ENCODE measurements around the gene CRABP2.

CRABP2 gene

GRCh38 chr1:156742017-156742416 is 36.6 kb upstream of the CRABP2 start:
- DNase-seq (ENCODE audit: low read depth in 2 of 2): no peak

- no peak for DNase-seq (ENCODE audit: low read depth in 2 of 2)
These were observed 36.1 kb upstream of the CRABP2 start for GRCh38 chr1:156741481-156741983.

GRCh38 chr1:156740741-156741480 is 35.5 kb upstream of the CRABP2 start, which contains the start of gene MRPL24:
Gene MRPL24, minus strand, starts transcription at chr1:156741088. Its CDS starts 2,384 bp downstream, at chr1:156738704.
- peak; percentile 95 to 96 for DNase-seq (ENCODE audit: low read depth in 2 of 2)

- no peak for DNase-seq (ENCODE audit: low read depth in 2 of 2)
These were observed 34.9 kb upstream of the CRABP2 start for GRCh38 chr1:156740237-156740740.

GRCh38 chr1:156738916-156739315 is 33.5 kb upstream of the CRABP2 start:
- no peak for DNase-seq (ENCODE audit: low read depth in 2 of 2)

GRCh38 chr1:156738407-156738806 is 33.0 kb upstream of the CRABP2 start:
- no peak for DNase-seq (ENCODE audit: low read depth in 2 of 2)

GRCh38 chr1:156733989-156734584 is 28.7 kb upstream of the CRABP2 start:
- no peak for DNase-seq (ENCODE audit: low read depth in 2 of 2)

- DNase-seq (ENCODE audit: low read depth in 2 of 2): peak; percentile 93 to 96
These were observed 23.4 kb upstream of the CRABP2 start, which contains the start of gene ISG20L2 for GRCh38 chr1:156728599-156729462. Gene ISG20L2, minus strand, starts transcription at chr1:156728766. Its CDS starts 1,114 bp downstream, at chr1:156727652.

- DNase-seq (ENCODE audit: low read depth in 2 of 2): peak; percentile 76 to 78
These were observed 22.7 kb upstream of the CRABP2 start, which contains the start of gene METTL25B for GRCh38 chr1:156727926-156728598. Gene METTL25B, plus strand, starts transcription at chr1:156728469. Its CDS starts 636 bp downstream, at chr1:156729105.

GRCh38 chr1:156727492-156727891 is 22.1 kb upstream of the CRABP2 start:
- no peak for DNase-seq (ENCODE audit: low read depth in 2 of 2)

- peak in 1 of 2 donors; percentile 29 for DNase-seq (ENCODE audit: low read depth in 2 of 2)
These were observed 21.3 kb upstream of the CRABP2 start for GRCh38 chr1:156726549-156727226.

- DNase-seq (ENCODE audit: low read depth in 2 of 2): peak; percentile 63 to 67
These were observed 20.4 kb upstream of the CRABP2 start for GRCh38 chr1:156725683-156726280.

- DNase-seq (ENCODE audit: low read depth in 2 of 2): no peak
These were observed 16.2 kb upstream of the CRABP2 start for GRCh38 chr1:156721535-156721934.

- DNase-seq (ENCODE audit: low read depth in 2 of 2): no peak
These were observed 15.7 kb upstream of the CRABP2 start for GRCh38 chr1:156721131-156721530.

- DNase-seq (ENCODE audit: low read depth in 2 of 2): no peak
These were observed 12.0 kb upstream of the CRABP2 start for GRCh38 chr1:156717351-156717750.

- DNase-seq (ENCODE audit: low read depth in 2 of 2): no peak
These were observed 9.4 kb upstream of the CRABP2 start for GRCh38 chr1:156714830-156715229.

- DNase-seq (ENCODE audit: low read depth in 2 of 2): no peak
These were observed 7.2 kb upstream of the CRABP2 start for GRCh38 chr1:156712626-156713025.

GRCh38 chr1:156711011-156711817 is 5.8 kb upstream of the CRABP2 start:
- no peak for DNase-seq (ENCODE audit: low read depth in 2 of 2)

Measured in stimulated activated CD8-positive, alpha-beta memory T cell treated with anti-CD3 and anti-CD28 coated beads, Interleukin-15, amount 100 ng/mL, for 48 hours (primary cell).